HG02610 (cell line): ENCODE data around the gene ILF3.

Experiments
- ATAC-seq: cut with Tn5 transposase; IDR thresholded peaks from one replicate; pipeline ENCODE4 v1.9.1; 2021; ENCODE audit warnings: mild to moderate bottlenecking, moderate library complexity; ENCODE audit not compliant: unreplicated experiment

Gene ILF3

GRCh38 chr19:10694706-10695307, 40.7 kb downstream of the ILF3 start:
- no peak for ATAC-seq

- peak; percentile 70 for ATAC-seq
These were observed 41.6 kb downstream of the ILF3 start for GRCh38 chr19:10695401-10696398.

- no peak for ATAC-seq
These were observed 45.6 kb downstream of the ILF3 start for GRCh38 chr19:10699650-10700335.

- peak; percentile 12 for ATAC-seq
These were observed 47.9 kb downstream of the ILF3 start for GRCh38 chr19:10701955-10702525.

GRCh38 chr19:10706990-10707389, 52.8 kb downstream of the ILF3 start:
- ATAC-seq, result no peak

GRCh38 chr19:10707440-10707839, 53.3 kb downstream of the ILF3 start:
- no peak for ATAC-seq

- ATAC-seq, result no peak
These were observed 54.1 kb downstream of the ILF3 start for GRCh38 chr19:10708291-10708690.

- ATAC-seq, result no peak
These were observed 57.9 kb downstream of the ILF3 start for GRCh38 chr19:10712045-10712444.

GRCh38 chr19:10712754-10713153, 58.6 kb downstream of the ILF3 start:
- no peak for ATAC-seq

- no peak for ATAC-seq
These were observed 59.2 kb downstream of the ILF3 start for GRCh38 chr19:10713317-10713716.

GRCh38 chr19:10717054-10717355, 62.9 kb downstream of the ILF3 start:
- ATAC-seq, result no peak

- peak; percentile 82 for ATAC-seq
These were observed 63.4 kb downstream of the ILF3 start, which contains the start of gene DNM2 for GRCh38 chr19:10717356-10718204. DNM2 (plus strand) TSS chr19:10718079; CDS start chr19:10718243, 164 bp downstream.

- ATAC-seq, result peak; percentile 12
These were observed 64.4 kb downstream of the ILF3 start for GRCh38 chr19:10718205-10719196.

GRCh38 chr19:10719466-10719961, 65.4 kb downstream of the ILF3 start:
- no peak for ATAC-seq

- ATAC-seq, result no peak
These were observed 66.5 kb downstream of the ILF3 start for GRCh38 chr19:10720607-10721125.

- ATAC-seq, result no peak
These were observed 69.4 kb downstream of the ILF3 start for GRCh38 chr19:10723591-10723990.

GRCh38 chr19:10724573-10725071, 70.5 kb downstream of the ILF3 start:
- no peak for ATAC-seq

- no peak for ATAC-seq
These were observed 71.3 kb downstream of the ILF3 start for GRCh38 chr19:10725415-10725814.
